Mucosa of gallbladder (tissue), 1 donor: Measurements from ENCODE around the gene CBFA2T3. TPM values are rescaled to one million over a fixed set of nuclear protein-coding genes. Genes with fewer than 3 reads are reported as not detected.

ENCODE experiments used
- DNase-seq: peaks from one replicate; pipeline ENCODE4 v3.0.0-alpha.2; 2020; ENCODE audit warnings: low spot score
- total RNA-seq: library from RNA; stranded (reverse); gene quantifications from one replicate; pipeline ENCODE4 v1.2.1, GENCODE V29; 2021
- donor health status: DM: no; HTN: no; CAD: no.

CBFA2T3 gene
- total RNA-seq, 1 donor from 2014 or later, result 5.2 TPM

DNA sequence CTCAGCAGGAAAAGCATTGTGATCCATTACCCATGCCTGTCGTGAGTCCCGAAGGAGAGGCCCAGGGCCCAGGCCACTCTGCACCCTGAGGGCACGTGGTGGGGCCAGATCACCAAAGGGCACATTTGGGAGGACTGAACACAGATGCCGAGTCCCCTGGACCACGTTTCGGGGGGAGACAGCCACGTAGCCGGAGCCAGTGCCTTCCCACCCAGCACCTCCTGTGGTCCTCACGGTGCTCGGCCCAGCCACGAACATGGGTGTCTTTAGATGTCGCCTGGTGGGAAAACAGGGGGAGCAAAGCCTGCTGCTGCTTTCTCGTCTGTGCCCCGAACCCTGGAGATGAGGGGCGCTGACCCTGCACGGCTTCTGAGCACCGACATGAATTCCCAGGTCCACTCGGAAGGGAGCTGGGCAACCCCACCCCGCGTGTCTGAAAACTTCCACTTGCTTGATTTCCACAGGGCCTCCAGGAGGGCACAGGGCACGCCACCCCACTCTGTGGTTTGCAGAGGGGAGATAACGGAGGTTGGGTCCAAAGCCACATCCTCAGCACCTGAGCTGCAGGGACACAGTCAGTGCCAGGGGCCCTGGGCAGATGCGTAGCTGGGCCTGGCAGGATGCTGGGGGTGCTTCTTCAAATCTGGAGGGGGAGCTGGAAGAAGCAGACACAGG lies 14.4 kb downstream of the CBFA2T3 start:
- no peak for DNase-seq

GRCh38 chr16:88961011-88961410 lies 16.0 kb downstream of the CBFA2T3 start:
- no peak for DNase-seq

DNA sequence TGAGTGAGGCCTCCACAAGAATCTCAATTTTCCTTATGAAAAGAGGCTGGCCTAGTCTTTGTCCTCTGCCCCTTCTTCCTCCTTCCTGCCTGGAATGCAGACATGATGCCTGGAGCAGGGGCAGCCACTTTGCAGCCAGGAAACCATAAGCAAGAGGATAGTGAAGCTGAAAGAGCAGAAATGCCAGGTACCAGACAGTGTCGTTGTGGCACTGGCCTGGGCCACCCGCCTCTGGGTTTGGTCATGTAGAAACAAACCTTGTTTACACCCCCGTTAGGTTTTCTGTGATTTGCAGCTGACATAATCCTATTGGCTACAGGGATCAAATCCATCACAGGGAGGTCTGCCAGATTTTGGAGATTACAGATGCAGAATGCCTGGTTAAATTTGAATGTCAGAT lies 16.5 kb downstream of the CBFA2T3 start:
- DNase-seq, result no peak

DNA sequence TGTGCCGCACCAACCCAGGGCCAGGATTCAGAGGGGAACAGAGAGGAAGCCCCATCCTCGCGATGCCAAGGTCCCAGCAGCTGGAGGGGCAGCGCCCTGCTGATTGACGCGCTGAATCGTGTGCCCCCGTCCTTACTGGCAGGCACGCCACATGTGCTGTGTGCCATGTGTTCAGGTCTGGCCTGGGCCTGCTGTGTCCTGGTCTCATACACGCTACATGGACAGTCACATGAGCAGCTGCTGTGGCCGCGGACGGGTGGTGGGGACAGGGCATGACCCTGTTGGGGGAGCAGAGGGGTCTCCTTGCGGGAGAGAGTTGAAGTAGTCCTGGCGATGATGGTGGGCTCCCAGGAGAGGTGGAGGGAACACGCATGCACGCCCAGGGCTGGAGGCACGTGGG lies 18.0 kb downstream of the CBFA2T3 start:
- no peak for DNase-seq

DNA sequence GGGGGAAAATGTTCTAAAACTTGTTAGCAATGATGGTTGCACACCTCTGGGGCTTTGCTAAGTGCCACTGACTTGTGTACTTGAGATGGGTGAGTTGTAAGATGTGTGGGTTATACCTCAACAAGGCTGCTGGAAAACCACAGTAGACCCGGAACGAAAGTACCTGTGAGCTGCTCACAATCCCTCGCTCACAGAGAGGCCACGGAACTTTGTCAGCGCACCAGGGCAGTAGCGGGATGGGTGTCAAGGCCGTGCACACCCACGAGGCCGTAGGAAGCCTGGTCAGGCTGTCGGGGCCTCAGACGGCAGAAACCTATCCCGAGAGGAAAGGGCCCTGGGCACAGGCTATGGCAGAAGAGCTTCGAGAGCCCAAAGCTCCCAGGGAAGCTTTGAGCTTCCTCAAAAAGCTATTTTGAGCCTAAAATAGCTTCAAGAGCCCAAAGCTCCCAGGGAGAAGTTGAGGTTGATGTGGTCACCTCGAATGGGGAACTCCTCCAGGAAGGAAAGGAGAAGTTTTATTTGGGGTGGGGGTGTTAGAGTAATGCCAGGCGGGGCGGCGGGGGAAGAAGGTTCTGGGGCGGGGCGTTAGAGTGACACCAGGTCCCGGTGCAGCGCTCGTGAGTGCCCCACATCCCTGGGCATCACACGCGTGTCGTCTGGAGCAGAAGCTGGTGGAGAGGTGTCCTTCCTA lies 19.0 kb downstream of the CBFA2T3 start:
- DNase-seq, result no peak

- DNase-seq, result no peak
These were observed 19.6 kb downstream of the CBFA2T3 start for GRCh38 chr16:88957433-88957767.

DNA sequence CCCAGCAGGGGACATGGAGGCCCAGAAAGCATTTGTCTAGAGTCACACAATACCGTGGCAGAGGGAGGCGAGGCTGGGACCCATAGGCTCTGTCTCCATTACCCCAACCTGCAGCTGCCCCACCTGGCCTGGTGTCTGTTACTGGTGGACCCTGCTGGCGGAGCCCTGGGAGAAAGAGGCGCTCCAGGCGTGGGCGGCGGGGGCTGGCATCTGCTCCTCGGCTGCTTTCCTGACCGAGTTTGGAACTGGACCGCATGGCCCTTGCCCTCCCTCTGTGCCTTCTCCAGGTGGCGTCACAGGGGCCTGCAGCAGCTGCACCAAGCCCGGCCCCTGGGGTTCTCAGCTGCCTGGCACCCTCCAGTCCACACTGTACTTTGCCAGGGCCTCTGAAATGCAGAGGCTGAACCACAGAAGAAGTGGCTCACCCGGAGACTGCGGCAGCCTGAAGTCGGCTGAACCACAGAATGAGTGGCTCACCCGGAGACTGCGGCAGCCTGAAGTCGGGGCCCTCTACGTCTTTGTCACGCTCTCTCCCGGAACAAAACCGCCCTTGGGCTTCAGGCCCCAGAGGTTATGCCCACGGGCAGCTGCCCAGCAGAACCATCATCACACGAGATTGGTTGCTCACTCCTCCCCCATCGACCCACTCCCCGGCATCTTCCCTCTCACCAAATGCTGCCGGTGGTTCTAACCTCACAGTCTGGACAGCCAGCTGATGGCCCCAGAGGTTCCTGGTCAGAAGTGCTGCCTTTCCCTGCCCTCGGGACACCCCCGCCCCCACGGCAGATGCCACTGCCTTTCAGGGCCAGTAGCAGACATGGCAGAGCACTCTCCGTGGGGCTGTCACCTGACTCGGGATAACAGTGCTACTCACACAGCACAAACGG lies 20.2 kb downstream of the CBFA2T3 start:
- no peak for DNase-seq

DNA sequence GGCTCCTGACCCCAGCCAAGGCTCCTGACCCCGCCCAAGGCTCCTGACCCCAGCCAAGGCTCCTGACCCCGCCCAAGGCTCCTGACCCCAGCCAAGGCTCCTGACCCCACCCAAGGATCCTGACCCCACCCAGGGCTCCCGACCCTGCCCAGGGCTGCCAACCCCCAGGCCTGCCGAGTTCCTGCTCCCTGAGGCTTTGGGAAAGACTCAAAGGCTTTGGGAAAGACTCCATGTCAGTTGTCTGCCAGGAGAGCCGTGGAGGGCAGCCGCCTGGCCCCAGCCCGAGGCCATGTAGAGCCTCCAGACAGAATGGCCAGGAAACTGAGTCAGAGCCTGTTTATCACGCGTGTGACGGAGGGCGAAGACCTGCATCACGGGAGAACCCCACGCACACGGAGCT lies 21.1 kb downstream of the CBFA2T3 start:
- no peak for DNase-seq

DNA sequence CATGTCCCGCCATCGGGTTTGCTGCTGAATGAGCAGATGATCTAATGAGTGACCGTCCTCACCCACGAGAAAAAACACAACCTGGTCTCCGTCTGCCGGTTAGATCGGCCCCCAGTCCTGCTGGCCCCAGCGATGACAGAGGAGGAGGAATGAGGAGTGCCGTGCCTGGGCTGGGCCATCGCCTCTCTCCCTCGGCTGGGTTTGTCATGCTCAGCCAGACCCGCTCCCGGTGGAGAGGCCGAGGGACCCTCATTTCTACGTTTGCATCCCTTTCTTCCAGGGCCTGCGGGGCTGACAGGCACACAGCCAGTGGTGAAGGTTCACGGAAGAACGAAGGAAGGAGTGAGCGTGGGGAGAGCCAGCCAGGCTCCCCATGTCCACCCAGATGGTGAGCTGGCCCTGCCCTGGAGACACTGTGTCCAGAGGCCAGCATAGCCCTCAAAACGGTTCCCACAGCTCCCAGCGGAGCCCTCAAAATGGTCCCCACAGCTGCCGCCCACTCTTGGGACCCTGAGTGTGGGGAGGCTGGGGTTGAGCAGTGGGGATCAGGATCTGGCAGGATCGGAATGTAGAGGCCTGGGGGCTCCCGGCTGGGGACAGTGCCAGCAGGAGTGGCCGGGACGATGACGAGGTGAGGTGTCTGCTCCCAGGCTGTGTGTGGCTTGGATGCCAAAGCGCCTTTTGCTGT lies 23.9 kb downstream of the CBFA2T3 start:
- no peak for DNase-seq

- no peak for DNase-seq
These were observed 25.0 kb downstream of the CBFA2T3 start for GRCh38 chr16:88951989-88952388.

DNA sequence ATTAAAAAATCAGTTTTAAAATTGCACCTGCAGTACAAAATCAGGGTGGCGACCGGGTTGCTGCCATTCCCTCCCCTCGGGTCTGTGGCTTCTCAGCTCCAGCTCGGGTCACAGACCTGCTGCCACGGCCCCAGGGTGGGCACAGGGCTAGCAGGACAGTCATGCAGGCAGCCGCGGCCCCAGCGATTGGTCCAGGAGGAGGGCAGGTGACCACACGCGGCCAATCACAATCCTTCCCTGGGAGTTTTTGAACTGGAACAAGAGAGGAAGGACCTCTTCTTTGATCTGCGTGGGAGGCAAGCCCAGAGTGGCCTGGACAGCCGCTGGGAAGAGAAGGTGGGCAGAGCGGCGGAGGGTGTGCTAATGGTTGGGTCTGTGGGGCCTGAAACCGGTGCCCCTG lies 25.5 kb downstream of the CBFA2T3 start:
- DNase-seq, result no peak

GRCh38 chr16:88948781-88949490 lies 28.1 kb downstream of the CBFA2T3 start:
- no peak for DNase-seq

DNA sequence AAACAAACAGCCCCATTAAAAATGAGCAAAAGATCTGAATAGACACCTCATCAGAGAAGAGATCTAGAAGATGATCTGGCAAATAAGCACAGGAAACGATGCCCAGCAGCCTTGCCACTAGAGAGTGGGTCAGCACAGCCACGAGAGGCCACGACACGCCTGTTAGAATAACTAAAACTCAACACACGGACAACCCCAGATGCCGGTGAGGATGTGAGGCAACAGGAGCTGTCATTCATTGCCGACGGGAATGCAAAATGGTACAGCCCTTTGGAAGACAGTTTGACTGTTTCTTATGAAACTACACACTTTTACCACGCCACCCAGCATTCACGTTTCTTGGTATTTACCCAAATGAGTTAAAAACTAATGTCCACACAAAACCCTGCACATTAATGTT lies 31.5 kb downstream of the CBFA2T3 start:
- DNase-seq, result no peak

DNA sequence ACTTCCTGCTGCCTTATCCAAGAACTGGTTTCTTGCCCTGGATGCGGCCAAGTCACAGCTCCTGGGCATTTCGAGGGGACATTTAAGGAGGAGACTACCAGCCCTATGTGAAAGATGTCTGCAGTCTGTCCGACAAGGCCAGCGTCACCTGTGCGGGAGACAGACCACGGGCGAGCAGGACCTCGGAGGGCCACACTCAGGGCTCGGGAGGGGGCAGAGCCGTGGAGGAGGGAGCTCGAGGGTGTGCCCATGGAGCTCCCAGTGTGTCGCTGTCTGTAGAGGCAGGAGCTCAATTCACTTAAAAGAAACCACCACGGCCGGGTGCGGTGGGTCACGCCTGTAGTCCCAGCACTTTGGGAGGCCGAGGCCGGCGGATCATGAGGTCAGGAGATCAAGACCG lies 33.3 kb downstream of the CBFA2T3 start:
- DNase-seq, result no peak

DNA sequence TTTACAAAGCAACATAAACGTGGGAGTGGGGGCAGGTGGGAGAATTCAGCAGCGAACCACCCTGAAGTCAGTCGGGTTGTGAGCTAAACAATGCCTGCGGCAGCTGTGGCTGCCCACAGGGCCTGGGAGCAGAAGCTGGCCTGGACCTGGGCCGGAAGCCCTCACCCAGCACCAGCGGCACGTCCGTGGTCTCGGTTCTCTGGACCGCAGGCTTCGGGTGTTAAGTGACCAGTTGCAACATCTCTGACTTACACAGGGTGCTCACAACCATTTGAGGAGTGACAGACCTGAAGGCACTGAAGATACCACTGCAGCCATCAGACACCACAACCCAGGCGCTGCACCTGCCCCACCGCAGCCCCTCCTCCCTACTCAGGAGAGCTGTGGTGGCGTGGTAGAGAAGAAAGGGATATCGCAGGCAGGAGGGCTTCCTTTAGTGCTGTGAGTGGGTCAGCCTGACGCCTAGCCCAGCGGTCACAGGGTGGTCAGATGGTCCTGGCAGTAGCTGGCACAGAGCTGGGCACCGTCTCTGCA lies 33.8 kb downstream of the CBFA2T3 start:
- DNase-seq, result no peak

- DNase-seq, result peak; percentile 26
These were observed 34.8 kb downstream of the CBFA2T3 start for GRCh38 chr16:88941913-88942909.

DNA sequence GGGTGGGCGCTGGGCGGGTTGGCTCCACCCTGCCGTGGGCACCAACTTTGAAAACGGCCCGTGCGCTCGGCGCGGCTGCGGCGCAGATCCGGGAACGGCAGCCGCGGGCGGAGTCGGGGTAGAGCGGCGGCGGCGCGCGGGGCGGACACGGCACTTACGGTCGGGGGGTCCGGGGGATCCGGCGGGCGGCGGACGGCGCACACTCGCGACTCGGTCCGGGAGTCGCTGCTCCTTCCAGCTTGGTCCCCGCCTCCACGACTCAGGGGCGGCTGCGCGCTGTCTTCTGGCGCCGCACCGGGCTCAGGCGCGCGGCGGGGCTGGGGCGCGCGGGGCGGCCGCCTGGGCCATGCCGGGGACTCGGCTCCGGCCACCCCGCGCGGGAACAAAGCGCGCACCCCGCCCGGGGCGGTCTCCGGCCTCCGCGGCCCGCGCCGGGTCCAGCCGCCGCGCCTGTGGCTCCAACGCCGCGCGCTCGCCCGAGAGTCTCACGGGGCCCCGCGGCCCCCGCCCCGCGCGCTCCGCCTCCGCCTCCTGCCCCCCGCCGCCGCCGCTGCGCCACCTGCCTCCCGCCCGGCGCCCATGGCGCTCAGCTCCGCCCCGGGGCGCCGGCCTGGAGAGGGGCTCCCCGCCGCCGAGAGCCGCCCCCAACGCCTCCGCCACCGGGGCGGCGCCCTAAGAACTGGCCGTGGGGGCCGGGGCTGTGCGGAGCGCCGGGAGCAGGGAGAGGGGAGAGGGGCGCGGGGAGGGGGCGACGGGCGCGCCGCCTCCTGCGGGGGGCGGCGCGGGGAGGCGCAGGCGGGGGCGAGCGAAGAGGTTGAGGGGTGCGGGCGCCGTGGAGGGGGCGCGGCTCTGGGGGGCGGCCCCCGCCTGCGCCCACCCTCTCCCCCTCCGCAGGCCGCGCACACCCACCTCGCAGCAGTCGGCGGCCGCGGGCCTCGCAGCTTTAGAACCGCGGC lies 35.9 kb downstream of the CBFA2T3 start:
- DNase-seq, result no peak

DNA sequence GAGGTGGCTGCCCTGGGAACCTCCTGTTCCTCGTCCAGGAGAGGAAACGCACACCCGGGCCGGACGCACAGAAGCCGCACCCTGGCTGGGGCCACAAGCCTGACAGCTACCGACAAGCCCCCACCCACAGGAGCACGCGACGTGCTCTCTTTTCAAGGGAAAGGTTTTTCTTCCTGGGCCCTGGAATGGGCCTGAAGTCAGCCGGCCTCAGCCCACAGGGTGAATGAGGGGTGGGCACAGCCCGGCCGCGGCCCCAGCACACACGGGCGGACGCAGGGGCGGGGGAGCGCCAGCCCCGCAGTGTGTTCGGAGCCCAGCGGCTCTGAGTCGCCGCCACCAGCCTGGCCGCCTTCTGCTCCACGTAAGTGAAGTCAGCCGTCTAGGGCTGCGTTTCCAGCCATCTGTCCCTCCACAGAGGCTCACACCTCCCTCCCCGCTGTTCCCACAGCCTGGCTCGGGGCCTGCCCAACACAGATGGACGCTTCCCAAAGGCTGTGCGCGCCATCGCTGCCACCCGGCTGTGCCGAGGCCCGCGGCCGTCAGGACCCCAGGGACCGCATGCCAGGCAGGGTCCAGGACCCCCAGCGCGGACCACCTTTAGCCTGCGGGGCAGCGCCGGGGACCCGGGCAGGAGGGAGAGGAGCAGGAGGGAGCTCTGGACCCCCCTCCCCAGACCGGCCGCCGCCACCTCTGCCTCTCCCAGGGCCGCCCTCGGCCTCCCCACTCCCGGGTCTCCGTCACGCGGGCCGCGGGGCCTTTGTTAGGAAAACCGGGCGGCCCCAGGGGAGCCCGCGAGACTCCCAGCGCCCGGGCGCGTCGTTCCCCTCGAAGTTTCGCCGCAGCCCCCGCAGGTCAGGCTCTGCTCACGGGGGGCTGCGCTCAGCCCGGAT lies 36.8 kb downstream of the CBFA2T3 start:
- no peak for DNase-seq
